HEK293 (cell line): ENCODE data around the gene L3MBTL3.

ENCODE experiments used
- CTCF ChIA-PET: fragments of 350-600 bp; formaldehyde crosslinking; extraction: SDS; loops from one replicate; lab custom pipeline; 2021; ENCODE audit warnings: antibody characterized with exemption; lab: Yijun Ruan, JAX
- POLR2A ChIA-PET: fragments of 300-600 bp; formaldehyde crosslinking; extraction: SDS; loops from one replicate; lab custom pipeline; 2020; ENCODE audit warnings: antibody characterized with exemption, inconsistent platforms; lab: Yijun Ruan, JAX
- H3K27ac ChIP-seq: fragments of 200-500 bp; sonication (Bioruptor generic); 2 replicates; pipeline ENCODE4 v1.5.1; 2014; ENCODE audit warnings: low read depth, low read length, control low read depth, inconsistent platforms; ENCODE audit errors: extremely low read depth
- H3K36me3 ChIP-seq, 2 experiments: fragments of 200-500 bp in 1 of 2; sonication (Bioruptor generic) in 1 of 2; 1 replicate in 1 of 2; 2 replicates in 1 of 2; pipeline ENCODE4 v1.5.1; 2014 to 2017; ENCODE audit warnings: inconsistent platforms in 2 of 2, low read length in 2 of 2; ENCODE audit not compliant: control insufficient read depth in 2 of 2, insufficient read depth in 1 of 2
- H3K4me1 ChIP-seq: fragments of 200-500 bp; sonication (Bioruptor generic); 2 replicates; pipeline ENCODE4 v1.5.1; 2014; ENCODE audit warnings: mild to moderate bottlenecking, low read length, inconsistent platforms; ENCODE audit not compliant: control insufficient read depth, insufficient read depth
- H3K4me3 ChIP-seq: 2 replicates; pipeline ENCODE4 v1.5.1; 2011; ENCODE audit warnings: low read depth, mild to moderate bottlenecking, control low read depth, low read length, moderate library complexity
- H3K9me3 ChIP-seq: fragments of 200-500 bp; sonication (Bioruptor generic); 2 replicates; pipeline ENCODE4 v1.5.1; 2014; ENCODE audit warnings: low read depth, low read length, inconsistent platforms; ENCODE audit not compliant: control insufficient read depth, insufficient read depth
- YY1 ChIP-seq: fragments of 450-650 bp; formaldehyde crosslinking; IDR thresholded peaks from 2 replicates; pipeline ENCODE4 v1.5.1; 2018; ENCODE audit warnings: missing biosample characterization, missing genetic modification characterization
- ZBTB21 ChIP-seq: fragments of 450-650 bp; formaldehyde crosslinking; IDR thresholded peaks from 2 replicates; pipeline ENCODE4 v1.5.1; 2017; ENCODE audit warnings: missing biosample characterization, missing genetic modification characterization
- ZBTB6 ChIP-seq: fragments of 450-650 bp; formaldehyde crosslinking; IDR thresholded peaks from 2 replicates; pipeline ENCODE4 v1.5.1; 2017; ENCODE audit warnings: missing biosample characterization, missing genetic modification characterization
- ZBTB8A ChIP-seq: fragments of 450-650 bp; formaldehyde crosslinking; IDR thresholded peaks from 2 replicates; pipeline ENCODE4 v1.5.1; 2016; ENCODE audit warnings: missing biosample characterization, missing genetic modification characterization
- ZEB2 ChIP-seq: fragments of 450-650 bp; formaldehyde crosslinking; IDR thresholded peaks from 2 replicates; pipeline ENCODE4 v1.5.1; 2016; ENCODE audit warnings: missing biosample characterization, missing genetic modification characterization
- ZFP37 ChIP-seq: fragments of 450-650 bp; formaldehyde crosslinking; IDR thresholded peaks from 2 replicates; pipeline ENCODE4 v1.5.1; 2016; ENCODE audit warnings: missing biosample characterization, missing genetic modification characterization
- ZNF10 ChIP-seq: fragments of 450-650 bp; formaldehyde crosslinking; IDR thresholded peaks from 2 replicates; pipeline ENCODE4 v1.5.1; 2017; ENCODE audit warnings: missing biosample characterization, missing genetic modification characterization
- ZNF133 ChIP-seq: fragments of 450-650 bp; formaldehyde crosslinking; IDR thresholded peaks from 2 replicates; pipeline ENCODE4 v1.5.1; 2016; ENCODE audit warnings: missing biosample characterization, missing genetic modification characterization
- ZNF138 ChIP-seq: fragments of 450-650 bp; formaldehyde crosslinking; IDR thresholded peaks from 2 replicates; pipeline ENCODE4 v1.5.1; 2016; ENCODE audit warnings: missing biosample characterization, missing genetic modification characterization, borderline replicate concordance
- ZNF155 ChIP-seq: fragments of 450-650 bp; formaldehyde crosslinking; IDR thresholded peaks from 2 replicates; pipeline ENCODE4 v1.5.1; 2016; ENCODE audit warnings: missing biosample characterization, missing genetic modification characterization
- ZNF18 ChIP-seq: fragments of 450-650 bp; formaldehyde crosslinking; IDR thresholded peaks from 2 replicates; pipeline ENCODE4 v1.5.1; 2016; ENCODE audit warnings: missing biosample characterization, missing genetic modification characterization
- ZNF214 ChIP-seq: fragments of 450-650 bp; formaldehyde crosslinking; IDR thresholded peaks from 2 replicates; pipeline ENCODE4 v1.5.1; 2017; ENCODE audit warnings: missing biosample characterization, mild to moderate bottlenecking, missing genetic modification characterization, borderline replicate concordance
- ZNF292 ChIP-seq: fragments of 450-650 bp; formaldehyde crosslinking; IDR thresholded peaks from 2 replicates; pipeline ENCODE4 v1.5.1; 2016; ENCODE audit warnings: low read depth, missing biosample characterization, missing genetic modification characterization, borderline replicate concordance
- ZNF324 ChIP-seq: fragments of 450-650 bp; formaldehyde crosslinking; IDR thresholded peaks from 2 replicates; pipeline ENCODE4 v1.5.1; 2016; ENCODE audit warnings: missing biosample characterization, missing genetic modification characterization
- ZNF398 ChIP-seq: fragments of 450-650 bp; formaldehyde crosslinking; IDR thresholded peaks from 2 replicates; pipeline ENCODE4 v1.5.1; 2017; ENCODE audit warnings: missing biosample characterization, missing genetic modification characterization
- ZNF426 ChIP-seq: fragments of 450-650 bp; formaldehyde crosslinking; IDR thresholded peaks from 2 replicates; pipeline ENCODE4 v1.5.1; 2017; ENCODE audit warnings: missing biosample characterization, missing genetic modification characterization, mild to moderate bottlenecking, inconsistent platforms, moderate library complexity
- ZNF449 ChIP-seq: fragments of 450-650 bp; formaldehyde crosslinking; IDR thresholded peaks from 2 replicates; pipeline ENCODE4 v1.5.1; 2017; ENCODE audit warnings: missing biosample characterization, mild to moderate bottlenecking, missing genetic modification characterization, moderate library complexity
- ZNF48 ChIP-seq: fragments of 450-650 bp; formaldehyde crosslinking; IDR thresholded peaks from 2 replicates; pipeline ENCODE4 v1.5.1; 2016; ENCODE audit warnings: missing biosample characterization, missing genetic modification characterization
- ZNF488 ChIP-seq: fragments of 450-650 bp; formaldehyde crosslinking; IDR thresholded peaks from 2 replicates; pipeline ENCODE4 v1.5.1; 2016; ENCODE audit warnings: missing biosample characterization, missing genetic modification characterization
- ZNF561 ChIP-seq: fragments of 450-650 bp; IDR thresholded peaks from 2 replicates; pipeline ENCODE4 v1.5.1; 2018; ENCODE audit warnings: missing biosample characterization, missing genetic modification characterization, borderline replicate concordance
- ZNF777 ChIP-seq: fragments of 450-650 bp; formaldehyde crosslinking; IDR thresholded peaks from 2 replicates; pipeline ENCODE4 v1.5.1; 2017; ENCODE audit warnings: missing biosample characterization, missing genetic modification characterization, borderline replicate concordance
- ZNF830 ChIP-seq: fragments of 450-650 bp; IDR thresholded peaks from 2 replicates; pipeline ENCODE4 v1.5.0; 2018; ENCODE audit warnings: missing biosample characterization, missing genetic modification characterization, low read depth, mild to moderate bottlenecking, moderate library complexity
- TF ChIP-seq, protein P1 (sequence below): fragments of 450-650 bp; formaldehyde crosslinking; conservative IDR thresholded peaks from 2 replicates; pipeline ENCODE4 v1.5.1; 2016; ENCODE audit warnings: low read depth, missing biosample characterization, missing genetic modification characterization

The L3MBTL3 gene

GRCh38 chr6:130020907-130021629, 2.7 kb downstream of the L3MBTL3 start (continued):
- TF ChIP-seq ZNF777 (no peak), ZBTB21 (tag by site-specific recombination) (no peak), ZNF324 (tag by site-specific recombination) (no peak), ZBTB6 (tag by site-specific recombination) (peak; percentile 81; the same call in 1 of the 2 replicates), ZEB2 (peak; percentile 56), ZNF133 (tag by site-specific recombination) (no peak), ZNF292 (tag by site-specific recombination) (no peak), ZNF561 (tag by site-specific recombination) (peak; percentile 16; the same call in 1 of the 2 replicates), ZFP37 (tag by site-specific recombination) (0 out of 2 replicates have a peak, but pooled peaks have one; percentile 25), ZNF488 (tag by site-specific recombination) (no peak), YY1 (tag by site-specific recombination) (no peak)
- TF ChIP-seq, protein P1, sequence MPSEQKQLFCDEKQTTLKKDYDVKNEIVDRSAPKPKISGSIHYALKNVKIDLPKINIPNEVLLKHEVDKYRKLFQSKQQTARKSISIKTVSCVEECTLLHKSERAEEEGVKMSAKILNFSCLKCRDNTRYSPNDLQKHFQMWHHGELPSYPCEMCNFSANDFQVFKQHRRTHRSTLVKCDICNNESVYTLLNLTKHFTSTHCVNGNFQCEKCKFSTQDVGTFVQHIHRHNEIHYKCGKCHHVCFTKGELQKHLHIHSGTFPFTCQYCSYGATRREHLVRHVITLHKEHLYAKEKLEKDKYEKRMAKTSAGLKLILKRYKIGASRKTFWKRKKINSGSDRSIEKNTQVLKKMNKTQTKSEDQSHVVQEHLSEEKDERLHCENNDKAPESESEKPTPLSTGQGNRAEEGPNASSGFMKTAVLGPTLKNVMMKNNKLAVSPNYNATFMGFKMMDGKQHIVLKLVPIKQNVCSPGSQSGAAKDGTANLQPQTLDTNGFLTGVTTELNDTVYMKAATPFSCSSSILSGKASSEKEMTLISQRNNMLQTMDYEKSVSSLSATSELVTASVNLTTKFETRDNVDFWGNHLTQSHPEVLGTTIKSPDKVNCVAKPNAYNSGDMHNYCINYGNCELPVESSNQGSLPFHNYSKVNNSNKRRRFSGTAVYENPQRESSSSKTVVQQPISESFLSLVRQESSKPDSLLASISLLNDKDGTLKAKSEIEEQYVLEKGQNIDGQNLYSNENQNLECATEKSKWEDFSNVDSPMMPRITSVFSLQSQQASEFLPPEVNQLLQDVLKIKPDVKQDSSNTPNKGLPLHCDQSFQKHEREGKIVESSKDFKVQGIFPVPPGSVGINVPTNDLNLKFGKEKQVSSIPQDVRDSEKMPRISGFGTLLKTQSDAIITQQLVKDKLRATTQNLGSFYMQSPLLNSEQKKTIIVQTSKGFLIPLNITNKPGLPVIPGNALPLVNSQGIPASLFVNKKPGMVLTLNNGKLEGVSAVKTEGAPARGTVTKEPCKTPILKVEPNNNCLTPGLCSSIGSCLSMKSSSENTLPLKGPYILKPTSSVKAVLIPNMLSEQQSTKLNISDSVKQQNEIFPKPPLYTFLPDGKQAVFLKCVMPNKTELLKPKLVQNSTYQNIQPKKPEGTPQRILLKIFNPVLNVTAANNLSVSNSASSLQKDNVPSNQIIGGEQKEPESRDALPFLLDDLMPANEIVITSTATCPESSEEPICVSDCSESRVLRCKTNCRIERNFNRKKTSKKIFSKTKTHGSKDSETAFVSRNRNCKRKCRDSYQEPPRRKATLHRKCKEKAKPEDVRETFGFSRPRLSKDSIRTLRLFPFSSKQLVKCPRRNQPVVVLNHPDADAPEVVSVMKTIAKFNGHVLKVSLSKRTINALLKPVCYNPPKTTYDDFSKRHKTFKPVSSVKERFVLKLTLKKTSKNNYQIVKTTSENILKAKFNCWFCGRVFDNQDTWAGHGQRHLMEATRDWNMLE (tag by site-specific recombination): 0 out of 2 replicates have a peak, but pooled peaks have one; percentile 8

- Histone ChIP-seq H3K4me1 (no peaks in the 10 kb centered on the region), H3K4me3 (no peak overlapping the region), H3K36me3 (peaks cover 0 to 21% of the 10 kb centered on the region in 2 experiments; a peak in 1 of 3 replicates), H3K27ac (no peak overlapping the region), H3K9me3 (no peaks in the 10 kb centered on the region)
- CTCF ChIA-PET: interaction anchor here (0.6 to 0.7 kb wide), 2 partner anchors 183 to 289 kb away, joined by 4 to 6 read pairs; no protein-coding TSS in a partner anchor
- POLR2A ChIA-PET: no interaction called here
- TF ChIP-seq ZNF398 (tag by site-specific recombination) (no peak), ZNF10 (tag by site-specific recombination) (no peak), ZNF830 (no peak), ZBTB8A (tag by site-specific recombination) (no peak), ZNF449 (no peak), ZNF155 (tag by site-specific recombination) (no peak), ZNF292 (tag by site-specific recombination) (no peak), ZNF138 (tag by site-specific recombination) (no peak), ZNF48 (tag by site-specific recombination) (no peak), ZNF426 (tag by site-specific recombination) (no peak), ZNF18 (tag by site-specific recombination) (no peak), ZNF214 (tag by site-specific recombination) (no peak)
These were observed 8.5 kb downstream of the L3MBTL3 start for GRCh38 chr6:130026859-130027258.
